GM18499 (cell line): ENCODE data around the gene PARD3.

ENCODE experiments used
- ATAC-seq: cut with Tn5 transposase; IDR thresholded peaks from one replicate; pipeline ENCODE4 v1.9.1; 2021; ENCODE audit warnings: moderate number of reproducible peaks; ENCODE audit not compliant: insufficient read depth, unreplicated experiment

Gene PARD3

DNA sequence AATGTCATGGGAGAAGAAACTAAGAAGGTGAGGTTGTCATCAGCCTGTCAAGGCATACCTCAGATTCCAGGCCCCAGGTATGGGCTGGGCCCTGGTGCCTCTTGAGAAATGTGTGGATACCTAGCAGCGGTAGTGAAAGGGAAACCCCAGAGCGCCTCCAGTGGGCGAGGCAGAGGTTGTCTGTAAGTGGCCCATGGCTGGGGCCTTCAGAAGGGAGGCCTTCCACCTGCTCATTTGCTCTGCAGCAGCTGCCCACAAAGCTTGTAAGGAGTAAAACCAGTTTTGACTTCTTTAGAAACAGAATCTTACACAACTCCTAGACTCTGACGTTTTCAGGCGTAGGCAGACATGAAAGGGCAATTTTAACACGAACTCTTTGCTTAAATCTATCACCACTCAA lies 509.9 kb downstream of the PARD3 start:
- no peak for ATAC-seq

DNA sequence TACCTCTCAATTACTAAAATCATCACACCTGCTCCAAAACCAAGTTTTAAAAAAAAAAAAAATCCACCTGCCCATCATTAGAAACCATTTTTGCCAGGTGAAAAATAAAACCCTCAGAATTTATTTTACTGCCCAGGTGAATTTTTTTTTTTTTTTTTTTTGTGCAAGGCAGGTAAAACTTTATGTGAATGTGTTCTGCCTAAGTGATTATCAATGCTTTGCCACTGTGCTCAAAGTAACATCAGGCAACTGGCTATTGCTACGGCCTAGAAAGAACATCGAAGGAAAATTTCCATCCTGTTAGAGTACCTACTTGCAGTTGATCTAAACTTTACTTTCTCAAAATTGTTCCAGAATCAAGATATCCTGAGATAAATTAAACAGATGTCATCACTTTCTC lies 512.1 kb downstream of the PARD3 start:
- no peak for ATAC-seq

DNA sequence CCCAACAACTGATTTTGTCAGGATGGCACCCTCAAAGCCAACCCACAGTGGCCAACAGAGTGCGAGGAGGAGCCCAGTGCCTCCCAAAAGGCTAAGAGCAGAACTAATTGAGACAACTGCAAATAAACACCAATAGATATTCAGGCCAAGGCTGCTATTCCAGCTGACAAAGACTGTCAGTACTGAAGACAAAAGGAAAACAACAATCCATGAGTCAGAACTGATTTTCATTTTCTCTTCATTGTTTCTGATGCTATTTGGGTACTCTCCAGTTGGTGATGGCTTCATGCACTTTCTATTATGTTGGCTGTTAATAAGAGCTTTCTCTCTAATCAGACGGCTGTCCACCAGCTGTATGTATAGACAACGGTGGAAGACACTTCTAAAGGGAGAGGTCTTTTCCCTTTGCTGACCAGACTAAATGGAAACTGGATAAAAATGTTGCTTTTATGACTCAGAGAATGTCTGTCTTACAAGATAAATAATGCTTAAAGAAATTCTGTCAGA lies 515.9 kb downstream of the PARD3 start:
- no peak for ATAC-seq

DNA sequence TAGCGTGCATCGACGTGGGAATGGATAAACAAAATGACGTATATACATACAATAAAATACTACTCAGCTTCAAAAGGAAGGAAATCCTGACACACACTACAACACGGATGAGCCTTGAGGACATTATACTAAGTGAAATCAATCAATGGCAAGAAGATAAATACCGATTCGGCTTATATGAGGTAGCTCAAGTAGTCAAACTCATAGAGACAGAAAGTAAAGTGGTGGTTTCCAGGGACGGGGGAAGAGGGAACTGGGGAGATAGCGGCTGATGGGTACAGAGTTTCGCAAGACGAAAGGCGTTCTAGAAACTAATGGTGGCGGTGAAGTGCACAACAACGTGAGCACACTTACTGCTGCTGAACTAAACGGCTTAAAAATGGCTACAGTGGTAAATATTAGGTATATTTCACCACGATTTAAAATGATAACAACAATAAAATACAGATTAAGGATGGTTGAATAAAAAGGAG lies 516.7 kb downstream of the PARD3 start:
- ATAC-seq, result no peak

DNA sequence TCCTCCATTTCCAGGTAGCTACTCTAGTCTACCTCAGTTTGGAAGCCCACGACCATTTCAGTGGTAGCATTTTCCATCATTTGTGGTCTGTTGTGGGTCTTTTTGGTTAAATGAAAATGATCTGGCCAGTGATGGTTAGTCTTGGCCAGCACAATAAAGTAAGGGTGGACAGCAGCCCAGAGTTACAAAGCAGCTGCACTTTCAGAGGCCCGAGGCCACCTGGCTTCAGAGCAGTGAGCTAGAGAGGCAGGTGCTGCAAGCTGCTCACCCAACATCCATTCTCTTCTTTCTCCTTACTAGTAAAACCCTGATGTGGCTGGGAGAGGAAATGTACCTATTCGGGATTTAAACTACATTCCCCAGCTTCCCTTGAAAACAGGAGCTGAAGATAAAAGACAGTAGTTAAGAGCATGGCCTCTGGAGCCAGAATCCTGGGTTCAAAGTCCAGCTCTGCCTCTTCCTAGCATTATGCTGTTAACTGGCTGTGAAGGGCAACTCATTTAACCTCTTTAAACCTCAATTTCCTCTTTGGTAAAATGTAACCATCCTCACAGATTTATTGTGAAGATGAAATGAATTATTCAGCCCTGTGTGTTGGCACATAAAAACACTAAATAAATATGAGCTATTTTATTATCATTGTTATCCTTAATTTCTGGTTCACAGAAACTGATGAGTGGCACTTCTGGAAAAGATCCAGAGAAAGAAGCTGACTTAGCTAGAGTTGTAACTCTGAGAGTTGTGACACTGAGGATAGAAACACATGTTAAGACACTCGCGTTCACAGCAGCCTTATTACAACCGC lies 517.4 kb downstream of the PARD3 start:
- ATAC-seq, result no peak

DNA sequence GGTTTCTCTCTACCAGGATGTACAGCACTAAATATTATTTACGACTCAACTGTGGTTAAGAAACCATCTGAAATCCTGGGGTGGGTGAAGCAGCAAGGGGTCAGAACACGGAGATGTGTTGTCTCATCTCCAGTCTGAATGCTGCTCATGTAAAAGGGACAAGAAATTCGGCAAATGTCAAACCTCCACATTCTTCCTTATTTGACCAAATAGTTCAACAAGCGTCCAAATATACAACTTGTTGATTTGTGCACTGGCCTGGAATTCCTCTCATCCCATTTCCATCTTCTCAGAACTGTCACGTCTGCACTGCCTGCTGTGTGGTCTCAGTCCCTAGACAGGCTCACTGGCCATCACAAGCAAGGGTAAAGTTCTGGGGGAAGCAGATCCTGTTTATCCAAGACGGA lies 520.0 kb downstream of the PARD3 start:
- ATAC-seq, result no peak

DNA sequence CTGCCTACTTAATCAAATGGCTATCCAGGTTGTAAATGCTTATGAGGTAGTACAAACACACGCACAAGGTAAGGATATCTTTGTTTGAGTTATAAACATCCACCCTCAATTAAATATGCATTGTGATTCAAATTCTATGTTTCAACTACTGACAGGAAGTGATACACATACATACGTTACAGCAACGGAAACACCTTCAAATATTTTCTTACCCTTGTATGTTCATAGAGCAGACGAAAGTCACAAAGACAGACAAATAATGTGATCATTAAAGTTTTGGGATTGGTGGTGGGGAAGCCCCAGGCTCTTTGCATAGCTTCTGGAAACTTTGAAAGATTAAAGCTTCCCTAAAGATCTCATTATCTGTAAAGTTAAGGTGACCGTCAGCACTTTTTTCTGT lies 521.0 kb downstream of the PARD3 start:
- ATAC-seq, result no peak

DNA sequence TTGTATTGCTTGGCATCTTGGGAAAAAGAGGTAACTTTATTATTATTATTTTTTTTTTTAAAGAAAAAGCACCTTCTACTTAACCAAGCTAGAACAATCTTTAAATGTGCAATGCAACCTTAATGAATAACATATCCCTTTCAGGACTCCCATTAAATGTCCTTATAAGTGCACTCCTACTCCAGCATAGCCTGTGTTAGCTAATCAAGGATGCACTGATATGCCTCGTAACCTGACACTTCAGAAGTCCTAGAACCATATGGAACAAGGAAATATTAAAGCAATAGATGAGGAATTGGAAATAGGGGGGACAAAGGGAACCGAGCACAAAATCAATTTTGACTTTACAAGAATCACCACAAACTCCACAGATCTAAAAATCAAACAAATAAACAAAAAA lies 522.4 kb downstream of the PARD3 start:
- ATAC-seq, result no peak

DNA sequence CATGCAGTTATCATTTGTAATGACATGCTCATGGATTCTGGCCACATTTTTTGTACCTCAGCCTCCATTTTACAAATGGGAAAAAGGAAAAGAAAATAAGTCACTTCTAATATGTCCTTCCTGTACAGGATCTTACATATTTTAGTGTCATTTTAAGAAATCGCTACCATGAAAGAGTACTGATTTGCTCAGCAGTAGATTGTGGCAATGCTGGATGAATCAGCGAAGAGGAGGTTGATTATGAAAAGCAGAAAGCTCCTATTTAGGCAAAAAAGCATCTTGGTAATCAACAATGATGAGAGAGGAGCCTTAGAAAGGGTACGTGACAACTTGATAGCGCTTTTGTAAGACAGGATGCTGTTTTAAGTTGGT lies 522.9 kb downstream of the PARD3 start:
- ATAC-seq, result no peak

DNA sequence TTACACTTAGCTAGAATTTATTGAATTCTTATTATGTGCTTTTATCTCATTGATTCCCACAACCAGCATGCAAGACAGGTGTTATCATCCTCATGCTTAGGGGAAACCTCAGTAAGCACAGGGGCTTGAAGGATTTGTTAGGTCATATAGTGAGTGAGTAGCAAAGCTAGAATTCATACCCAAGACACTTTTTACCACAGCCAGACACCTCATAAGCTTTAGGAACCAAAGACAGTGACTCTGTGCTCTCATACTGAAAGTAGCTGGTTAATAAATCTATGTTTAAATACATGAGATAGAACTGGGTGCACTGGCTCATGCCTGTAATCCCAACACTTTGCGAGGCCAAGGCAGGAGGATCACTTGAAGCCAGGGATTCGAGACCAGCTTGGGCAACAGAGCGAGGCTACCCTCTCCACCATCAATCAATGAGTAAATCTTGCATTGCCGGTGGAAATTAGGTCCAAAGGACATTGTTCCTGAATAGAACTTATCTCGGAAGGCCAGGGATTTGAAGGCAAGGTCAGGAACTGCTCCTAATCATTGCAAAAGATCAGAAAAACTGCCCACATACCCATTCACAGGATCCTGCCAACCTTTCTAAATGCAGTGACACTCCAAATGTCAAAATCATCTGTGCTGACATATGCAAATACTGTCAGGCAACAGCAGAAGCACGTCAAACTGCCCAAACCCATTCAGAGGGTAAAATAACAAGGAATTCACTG lies 523.5 kb downstream of the PARD3 start:
- ATAC-seq, result no peak

DNA sequence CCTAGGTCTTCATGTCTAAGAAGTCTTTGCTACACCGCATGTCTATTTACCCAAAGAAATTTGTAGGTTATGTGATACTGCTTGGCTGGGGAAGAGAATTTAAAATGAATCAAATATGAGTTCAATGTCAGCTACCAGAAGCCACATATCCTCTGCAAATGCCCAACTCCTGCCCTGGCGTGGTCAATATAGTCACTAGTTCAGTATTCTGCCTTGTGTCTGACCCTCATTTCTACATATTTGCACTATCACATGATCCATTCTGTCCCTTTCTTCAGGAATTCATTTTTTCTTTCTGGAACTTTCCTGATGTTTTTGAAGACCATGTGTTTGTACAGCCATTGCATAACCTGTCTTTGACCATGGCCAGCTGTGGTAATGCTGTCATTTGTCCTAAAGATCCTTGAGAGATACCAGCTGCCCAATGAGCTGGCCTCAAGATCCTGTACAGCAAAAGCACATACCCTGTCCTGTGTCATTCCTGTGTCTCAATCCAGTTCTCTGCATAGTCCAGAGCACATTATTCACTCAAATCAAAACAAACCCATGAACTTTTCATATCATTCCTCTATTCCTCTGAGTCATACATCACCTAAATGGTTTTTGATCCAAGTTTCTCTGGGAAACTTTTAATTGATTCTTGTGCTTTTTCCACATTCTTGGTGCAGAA lies 524.5 kb downstream of the PARD3 start:
- no peak for ATAC-seq

DNA sequence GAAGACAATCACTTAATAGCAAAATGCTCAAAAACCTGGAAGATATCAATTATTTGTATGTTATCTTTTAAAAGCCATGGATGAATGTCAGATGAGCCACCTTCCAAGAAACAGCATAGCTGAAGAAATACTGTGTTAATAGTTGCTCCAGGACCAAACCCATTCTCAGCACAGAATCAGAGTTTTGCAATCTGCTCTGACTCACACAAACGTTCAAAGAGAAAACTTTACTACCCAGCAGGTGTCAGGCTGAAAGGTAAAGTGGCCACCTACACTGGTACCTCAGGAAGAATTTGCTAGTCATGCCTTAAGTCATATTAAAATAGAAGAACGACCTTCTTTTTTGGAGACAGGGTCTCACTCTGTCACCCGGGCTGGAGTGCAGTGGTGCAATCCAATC lies 526.5 kb downstream of the PARD3 start:
- no peak for ATAC-seq

DNA sequence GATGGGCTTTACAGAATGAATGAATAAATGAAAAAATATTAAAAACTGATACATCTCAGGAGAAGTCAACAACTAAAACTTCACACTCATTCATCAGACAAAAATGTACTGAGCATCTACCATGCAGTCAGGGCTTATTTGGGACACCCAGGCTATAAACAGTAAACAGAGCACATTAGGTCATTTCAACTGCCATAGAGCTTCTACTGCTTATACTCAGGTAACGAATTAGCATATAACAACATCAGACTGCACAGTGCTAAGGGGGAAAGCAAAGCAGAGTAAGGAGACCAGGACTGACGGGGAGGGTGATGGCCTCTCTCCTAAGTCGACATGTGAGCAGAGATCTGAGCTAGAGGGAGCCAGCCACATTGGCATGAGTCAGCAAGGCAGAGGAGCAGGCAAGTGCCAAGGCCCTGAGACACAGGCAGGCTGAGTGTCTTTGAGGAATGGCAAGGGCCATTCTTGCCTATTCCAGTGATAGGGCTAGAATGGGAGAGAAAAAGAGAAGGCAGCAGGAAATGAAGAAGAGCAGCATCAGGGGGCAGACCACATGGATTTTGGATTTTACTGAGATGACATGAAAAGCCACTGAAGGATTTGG lies 528.9 kb downstream of the PARD3 start:
- no peak for ATAC-seq

DNA sequence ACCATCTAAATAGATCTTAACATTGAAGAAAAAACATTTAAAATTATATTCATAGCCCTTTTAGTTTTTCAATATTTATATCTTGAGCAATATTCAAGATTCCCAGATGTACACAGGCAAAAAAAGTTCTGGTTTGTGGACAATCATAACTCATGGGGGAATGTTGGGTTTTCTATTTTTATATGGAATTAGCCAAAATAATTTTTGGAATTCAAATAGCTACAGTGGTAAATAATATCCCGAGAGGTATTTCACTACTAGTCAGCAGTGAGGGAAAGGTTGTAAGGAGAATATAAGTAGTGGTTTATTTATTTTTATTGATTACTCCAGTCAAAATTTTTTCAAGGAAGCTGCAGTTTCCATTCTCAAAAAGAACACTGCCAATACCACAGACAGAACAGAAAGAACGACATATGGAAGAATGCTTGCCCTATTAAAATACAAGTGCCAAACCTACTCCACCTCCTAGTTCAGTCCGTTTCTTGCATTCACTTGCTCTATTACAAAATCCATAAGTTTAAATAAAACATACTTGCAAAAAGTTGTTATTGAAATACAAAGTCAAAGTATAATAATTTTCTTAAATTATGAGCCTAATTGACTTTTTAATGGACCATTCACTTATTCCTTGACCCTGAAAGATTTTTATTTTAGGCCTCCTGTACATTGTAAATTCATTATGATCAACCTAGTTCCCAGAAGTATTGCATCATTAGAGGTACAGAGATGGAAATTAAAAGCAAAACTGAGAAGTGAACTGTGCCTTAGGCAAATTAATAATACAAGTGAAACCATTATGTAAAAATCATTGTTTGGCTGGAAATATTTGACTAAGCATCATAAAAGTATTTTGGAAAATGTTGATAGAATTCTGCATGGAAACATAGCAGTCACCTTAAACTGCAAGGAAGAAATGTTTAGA lies 533.2 kb downstream of the PARD3 start:
- no peak for ATAC-seq

DNA sequence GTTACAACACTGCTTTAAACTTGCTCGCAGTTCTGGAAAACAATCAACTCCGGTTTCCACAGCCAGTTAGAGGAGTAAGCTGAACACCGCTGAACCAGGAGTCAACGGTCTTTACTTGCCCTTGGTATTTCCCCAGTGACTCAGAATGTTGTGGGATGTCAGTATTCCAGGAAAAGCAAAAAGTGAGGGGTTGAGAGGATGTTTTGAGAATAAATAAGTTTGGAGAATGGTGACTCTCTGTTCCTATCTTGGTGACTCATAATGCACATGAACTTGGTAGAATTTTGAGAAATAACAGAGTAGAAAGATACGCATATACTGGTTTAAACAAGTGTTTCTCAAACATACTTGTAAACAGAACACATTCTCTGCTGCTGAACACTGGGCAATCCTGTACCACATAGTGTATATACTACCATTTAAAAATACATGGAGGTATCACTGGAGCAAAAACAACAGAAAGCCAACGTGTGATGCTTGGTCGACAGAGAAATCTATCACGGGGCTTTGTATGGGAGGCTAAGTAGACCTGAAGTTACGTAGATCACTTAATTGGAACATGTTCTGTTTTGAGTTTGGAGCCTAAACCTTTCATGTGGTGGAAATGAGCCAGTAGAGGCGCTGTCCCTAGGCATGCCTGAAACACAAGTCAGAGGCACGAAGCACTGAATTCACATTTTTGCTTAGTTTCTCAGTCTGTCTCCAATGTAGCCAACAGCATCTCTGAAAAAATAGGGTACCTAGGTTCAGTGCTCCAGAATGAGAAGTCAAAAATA lies 534.3 kb downstream of the PARD3 start:
- ATAC-seq, result no peak

DNA sequence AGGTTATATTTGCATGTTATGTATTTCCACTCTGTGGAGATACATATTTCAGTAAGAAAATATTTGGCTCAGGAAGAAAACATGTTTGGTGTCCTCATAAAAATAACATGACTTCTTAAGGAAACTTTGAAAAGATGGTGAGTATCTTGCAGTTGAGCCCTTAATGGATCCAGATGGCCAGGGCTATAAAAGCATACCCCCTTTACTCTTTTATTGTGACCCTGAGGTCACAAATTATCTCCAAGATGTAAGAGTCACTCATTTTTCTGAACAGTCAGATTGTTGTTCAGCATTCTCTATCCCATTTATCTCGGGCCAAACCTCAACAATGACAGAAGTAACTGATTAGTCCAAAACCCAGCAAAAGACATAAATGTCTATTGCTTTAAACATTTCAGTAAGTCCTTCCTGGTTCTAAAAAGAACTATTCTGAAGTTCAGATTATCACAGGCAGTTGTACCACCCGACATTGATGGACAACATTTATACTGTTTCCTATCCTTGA lies 539.4 kb downstream of the PARD3 start:
- ATAC-seq, result no peak

DNA sequence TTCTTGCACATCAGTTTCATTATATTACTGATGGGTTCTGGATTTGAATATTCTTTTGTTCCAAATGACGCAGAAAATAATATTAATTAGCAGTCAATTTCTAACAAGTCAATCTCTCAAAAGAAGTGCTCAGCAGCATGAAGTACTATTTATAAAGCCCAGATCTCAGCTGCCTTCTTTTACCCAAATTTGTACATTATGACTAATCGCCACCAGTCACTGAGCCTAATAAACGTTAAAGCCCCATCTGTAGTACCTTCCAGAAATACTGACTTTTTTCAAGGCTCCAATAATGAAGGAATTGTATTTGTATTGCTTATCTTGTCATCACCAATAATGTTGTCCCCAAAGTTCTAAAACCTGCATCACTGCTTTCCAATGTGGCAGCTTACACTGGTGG lies 540.2 kb downstream of the PARD3 start:
- no peak for ATAC-seq

DNA sequence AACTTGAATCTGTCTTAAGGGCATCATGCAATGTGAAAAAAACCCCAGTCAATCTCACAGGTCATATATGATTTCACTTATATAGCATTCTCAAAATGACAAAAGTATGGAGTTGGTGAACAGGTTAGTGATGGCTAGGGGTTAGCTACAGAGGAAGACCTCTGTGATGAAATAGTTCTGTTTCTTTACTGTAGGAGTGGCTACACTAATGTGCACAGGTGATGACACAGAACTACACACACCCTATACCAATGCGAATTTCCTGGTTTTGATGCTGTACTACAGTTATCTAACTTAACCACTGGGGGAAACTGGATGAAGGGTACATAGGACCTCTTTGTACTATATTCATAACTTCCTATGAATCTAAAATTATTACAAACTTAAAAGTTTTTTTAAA lies 541.8 kb downstream of the PARD3 start:
- no peak for ATAC-seq

DNA sequence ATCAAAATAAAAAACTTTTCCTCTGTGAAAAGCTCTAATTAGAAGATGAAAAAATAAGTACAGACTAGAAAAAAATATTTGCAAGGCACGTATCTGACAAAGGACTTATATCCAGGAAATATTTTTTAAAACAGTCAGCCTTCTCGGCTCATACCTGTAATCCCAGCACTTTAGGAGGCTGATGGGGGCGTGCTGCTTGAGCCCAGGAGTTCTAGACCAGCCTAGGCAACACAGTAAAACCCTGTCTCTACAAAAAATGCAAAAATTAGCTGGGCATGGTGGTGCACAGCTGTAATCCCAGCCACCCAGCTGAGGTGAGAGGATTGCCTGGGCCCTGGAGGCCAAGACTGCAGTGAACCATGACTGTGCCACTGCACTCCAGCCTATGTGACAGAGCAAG lies 542.8 kb downstream of the PARD3 start:
- ATAC-seq, result no peak
